HCT116 (cell line): Measurements from ENCODE around the gene NEK8. TPM values are rescaled to one million over a fixed set of nuclear protein-coding genes. Genes with fewer than 3 reads are reported as not detected.

Experiments
- ATAC-seq: fragments of 200-7000 bp; cut with Tn5 transposase; 2 replicates; pipeline ENCODE4 v1.9.1; 2020; ENCODE audit warnings: mild to moderate bottlenecking, moderate library complexity
- BruUV-seq: library from RNA; stranded (reverse); fragments of 400-500 nt; replicated peaks from 2 replicates; lab custom pipeline; 2021; lab: Mats Ljungman, UMichigan
- CTCF ChIA-PET: fragments of 300-600 bp; sonication (Branson Sonifier 250); formaldehyde crosslinking; loops from one replicate; lab custom pipeline; 2021; ENCODE audit warnings: antibody characterized with exemption; lab: Charles Lee
- POLR2A ChIA-PET: fragments of 300-600, 350-600 bp; sonication (Branson Sonifier 250); formaldehyde crosslinking; loops from one replicate; lab custom pipeline; 2021; ENCODE audit warnings: antibody characterized with exemption; lab: Charles Lee
- RAD21 ChIA-PET, 2 experiments: fragments of 300-600 bp; sonication (Branson Sonifier 250); formaldehyde crosslinking; loops; one replicate each; lab custom pipeline; 2023; ENCODE audit warnings: low total read pairs in 2 of 2; ENCODE audit not compliant: uncharacterized antibody in 2 of 2, unreplicated experiment in 2 of 2, low non-redundant PET in 1 of 2; lab: Charles Lee
- DNase-seq: peaks from one replicate; pipeline ENCODE4 v3.0.0-alpha.2; 2010; ENCODE audit warnings: low read depth, low spot score
- H2AFZ ChIP-seq: fragments of 200-600 bp; shearing (Covaris generic), sonication (generic); 2 replicates; pipeline ENCODE4 v1.6.1; 2017; ENCODE audit warnings: low read depth, mixed run types, mixed read lengths, antibody characterized with exemption, low read length; ENCODE audit not compliant: poor library complexity, severe bottlenecking
- H3K27ac ChIP-seq: 2 replicates; pipeline ENCODE4 v1.5.1; 2012; ENCODE audit warnings: low read depth, low read length
- H3K27me3 ChIP-seq: fragments of 200-600 bp; sonication (generic); 2 replicates; pipeline ENCODE4 v1.6.1; 2016; ENCODE audit warnings: mixed run types, low read length, mixed read lengths; ENCODE audit not compliant: insufficient read depth
- H3K36me3 ChIP-seq, 2 experiments: fragments of 200-500 bp in 1 of 2; fragments of 200-600 bp in 1 of 2; sonication (Bioruptor generic) in 1 of 2; sonication (generic) in 1 of 2; 2 replicates each; pipeline versions ENCODE4 v1.5.1 to v1.6.1; 2014 to 2016; ENCODE audit warnings: low read length in 2 of 2, inconsistent platforms in 1 of 2, mixed read lengths in 1 of 2, mixed run types in 1 of 2; ENCODE audit not compliant: insufficient read depth in 2 of 2, control insufficient read depth in 1 of 2
- H3K4me1 ChIP-seq, 2 experiments: fragments of 200-600 bp in 1 of 2; sonication (generic) in 1 of 2; 2 replicates each; pipeline versions ENCODE4 v1.5.1 to v1.6.1; 2012 to 2017; ENCODE audit warnings: low read length in 2 of 2, inconsistent platforms in 1 of 2, mild to moderate bottlenecking in 1 of 2, mixed read lengths in 1 of 2, mixed run types in 1 of 2, moderate library complexity in 1 of 2; ENCODE audit not compliant: insufficient read depth in 2 of 2, control insufficient read depth in 1 of 2
- H3K4me2 ChIP-seq: fragments of 200-600 bp; sonication (generic); 2 replicates; pipeline ENCODE4 v1.6.1; 2017; ENCODE audit warnings: mixed run types, low read length, mixed read lengths
- H3K4me3 ChIP-seq, 2 experiments: fragments of 200-600 bp in 1 of 2; sonication (generic) in 1 of 2; replicated peaks in 1 of 2; 2 replicates each; pipeline ENCODE4 v1.5.1; 2011 to 2016; ENCODE audit warnings: low read length in 2 of 2, control low read depth in 1 of 2, low read depth in 1 of 2, mild to moderate bottlenecking in 1 of 2, mixed read lengths in 1 of 2, mixed run types in 1 of 2
- H3K79me2 ChIP-seq: fragments of 200-600 bp; sonication (generic); 2 replicates; pipeline ENCODE4 v1.6.1; 2017; ENCODE audit warnings: mild to moderate bottlenecking, mixed run types, low read length, moderate library complexity, mixed read lengths; ENCODE audit not compliant: insufficient read depth
- H3K9ac ChIP-seq: fragments of 200-600 bp; sonication (generic); 2 replicates; pipeline ENCODE4 v1.6.1; 2016; ENCODE audit warnings: low read length, mixed read lengths
- H3K9me2 ChIP-seq: fragments of 200-600 bp; sonication (generic), shearing (Covaris generic); 2 replicates; pipeline ENCODE4 v1.6.1; 2017; ENCODE audit warnings: mixed run types, mild to moderate bottlenecking, moderate library complexity; ENCODE audit not compliant: insufficient read depth
- H3K9me3 ChIP-seq, 2 experiments: fragments of 200-500 bp in 1 of 2; fragments of 200-600 bp in 1 of 2; sonication (Bioruptor generic) in 1 of 2; sonication (generic) in 1 of 2; 2 replicates each; pipeline ENCODE4 v1.6.1; 2014 to 2017; ENCODE audit warnings: low read length in 2 of 2, mixed read lengths in 2 of 2, inconsistent platforms in 1 of 2, low read depth in 1 of 2, mild to moderate bottlenecking in 1 of 2, mixed run types in 1 of 2, moderate library complexity in 1 of 2; ENCODE audit not compliant: control insufficient read depth in 1 of 2, insufficient read depth in 1 of 2
- H4K20me1 ChIP-seq: fragments of 200-600 bp; sonication (generic), shearing (Covaris generic); 2 replicates; pipeline ENCODE4 v1.6.1; 2017; ENCODE audit warnings: mixed run types, mild to moderate bottlenecking, moderate library complexity; ENCODE audit not compliant: insufficient read depth
- ATF3 ChIP-seq: IDR thresholded peaks from 2 replicates; pipeline ENCODE4 v1.6.1; 2012
- CBX3 ChIP-seq: IDR thresholded peaks from 2 replicates; pipeline ENCODE4 v1.6.1; 2012; ENCODE audit warnings: low read depth
- CEBPB ChIP-seq: IDR thresholded peaks from 2 replicates; pipeline ENCODE4 v1.6.1; 2012; ENCODE audit warnings: low read depth
- CTCF ChIP-seq, 3 experiments: fragments of 200-600 bp in 1 of 3; sonication (generic) in 1 of 3; IDR thresholded peaks in 2 of 3; conservative IDR thresholded peaks in 1 of 3; 2 replicates each; pipeline ENCODE4 v1.5.1; 2012 to 2017; ENCODE audit warnings: low read depth in 2 of 3, low read length in 2 of 3, antibody characterized with exemption in 1 of 3, borderline replicate concordance in 1 of 3, control low read depth in 1 of 3, mild to moderate bottlenecking in 1 of 3, mixed read lengths in 1 of 3, mixed run types in 1 of 3, moderate library complexity in 1 of 3; ENCODE audit not compliant: insufficient read depth in 1 of 3
- EGR1 ChIP-seq: IDR thresholded peaks from 2 replicates; pipeline ENCODE4 v1.6.1; 2012; ENCODE audit warnings: low read depth
- EZH2phosphoT487 ChIP-seq: fragments of 200-600 bp; IDR thresholded peaks from 2 replicates; pipeline ENCODE4 v1.6.1; 2018; ENCODE audit warnings: antibody characterized with exemption, borderline replicate concordance
- FOSL1 ChIP-seq: IDR thresholded peaks from 2 replicates; pipeline ENCODE4 v1.6.1; 2012; ENCODE audit warnings: low read depth
- JUND ChIP-seq: IDR thresholded peaks from 2 replicates; pipeline ENCODE4 v1.6.1; 2012
- POLR2AphosphoS5 ChIP-seq: IDR thresholded peaks from 2 replicates; pipeline ENCODE4 v1.6.1; 2011; ENCODE audit warnings: mild to moderate bottlenecking, low read depth, low read length, moderate library complexity
- RAD21 ChIP-seq: IDR thresholded peaks from 2 replicates; pipeline ENCODE4 v1.6.1; 2012; ENCODE audit warnings: low read depth, mild to moderate bottlenecking
- SIN3A ChIP-seq: IDR thresholded peaks from 2 replicates; pipeline ENCODE4 v1.6.1; 2012; ENCODE audit warnings: low read depth
- SP1 ChIP-seq: IDR thresholded peaks from 2 replicates; pipeline ENCODE4 v1.6.1; 2012; ENCODE audit warnings: low read depth
- SRF ChIP-seq: IDR thresholded peaks from 2 replicates; pipeline ENCODE4 v1.6.1; 2012; ENCODE audit warnings: low read depth
- TCF7L2 ChIP-seq: IDR thresholded peaks from 2 replicates; pipeline ENCODE4 v1.7.0; 2011; ENCODE audit warnings: borderline replicate concordance, inconsistent platforms; ENCODE audit not compliant: insufficient read depth, insufficient read length; ENCODE audit errors: extremely low read depth
- YY1 ChIP-seq: IDR thresholded peaks from 2 replicates; pipeline ENCODE4 v1.6.1; 2011; ENCODE audit warnings: low read length, low read depth, moderate library complexity, mild to moderate bottlenecking; ENCODE audit not compliant: insufficient replicate concordance; ENCODE audit errors: extremely low read depth
- ZFX ChIP-seq: fragments of 450-650 bp; IDR thresholded peaks from 2 replicates; pipeline ENCODE4 v1.6.1; 2017
- intact Hi-C: fragments of 100-400 bp; cut with micrococcal nuclease; formaldehyde crosslinking; loops from 2 replicates; pipeline ENCODE4 v1.10.0; 2022
- total RNA-seq: library from RNA; stranded (reverse); gene quantifications from one replicate; pipeline ENCODE4 v1.2.1, GENCODE V29; 2021; ENCODE audit not compliant: unreplicated experiment
- TF ChIP-seq, protein P1 (sequence below): IDR thresholded peaks from 2 replicates; pipeline ENCODE4 v1.6.1; 2011; ENCODE audit warnings: mild to moderate bottlenecking, low read length, moderate library complexity; ENCODE audit not compliant: insufficient replicate concordance; ENCODE audit errors: extremely low read depth
- TF ChIP-seq, protein P2 (sequence below): IDR thresholded peaks from 2 replicates; pipeline ENCODE4 v1.6.1; 2012
- TF ChIP-seq, protein P3 (sequence below): IDR thresholded peaks from 2 replicates; pipeline ENCODE4 v1.6.1; 2012; ENCODE audit warnings: low read depth

NEK8 gene
- total RNA-seq, 1 experiment from 2014 or later: 7.0 TPM

GRCh38 chr17:28783161-28783560 is 54.6 kb downstream of the NEK8 start:
- no TSS peak for BruUV-seq
- Histone ChIP-seq H3K9me2 (no peaks in the 10 kb centered on the region), H4K20me1 (no peaks in the 10 kb centered on the region; the same call in 1 of the 2 replicates), H3K4me3 (no peak overlapping the region), H3K79me2 (peaks cover 54% of the 10 kb centered on the region), H3K4me1 (no peaks in the 10 kb centered on the region), H2AFZ (no peak overlapping the region), H3K27ac (no peak overlapping the region), H3K27me3 (no peaks in the 10 kb centered on the region), H3K9ac (no peak overlapping the region), H3K9me3 (no peaks in the 10 kb centered on the region), H3K36me3 (no peaks in the 10 kb centered on the region), H3K4me2 (no peak overlapping the region)
- TF ChIP-seq TCF7L2 (no peak), JUND (no peak), ZFX (no peak), FOSL1 (no peak), CTCF (IDR thresholded peaks at IDR 0.05 in 2 of 3, conservative IDR thresholded peaks at IDR 0.05 in 1 of 3; ENCODE audit: borderline replicate concordance in 1 of 3, insufficient read depth in 1 of 3, low read depth in 2 of 3, low read length in 2 of 3) (no peak), EGR1 (no peak), SRF (no peak), EZH2phosphoT487 (no peak), YY1 (no peak), SIN3A (no peak), ATF3 (no peak), CEBPB (no peak), SP1 (no peak), CBX3 (no peak), POLR2AphosphoS5 (no peak), RAD21 (no peak)
- TF ChIP-seq, protein P1, sequence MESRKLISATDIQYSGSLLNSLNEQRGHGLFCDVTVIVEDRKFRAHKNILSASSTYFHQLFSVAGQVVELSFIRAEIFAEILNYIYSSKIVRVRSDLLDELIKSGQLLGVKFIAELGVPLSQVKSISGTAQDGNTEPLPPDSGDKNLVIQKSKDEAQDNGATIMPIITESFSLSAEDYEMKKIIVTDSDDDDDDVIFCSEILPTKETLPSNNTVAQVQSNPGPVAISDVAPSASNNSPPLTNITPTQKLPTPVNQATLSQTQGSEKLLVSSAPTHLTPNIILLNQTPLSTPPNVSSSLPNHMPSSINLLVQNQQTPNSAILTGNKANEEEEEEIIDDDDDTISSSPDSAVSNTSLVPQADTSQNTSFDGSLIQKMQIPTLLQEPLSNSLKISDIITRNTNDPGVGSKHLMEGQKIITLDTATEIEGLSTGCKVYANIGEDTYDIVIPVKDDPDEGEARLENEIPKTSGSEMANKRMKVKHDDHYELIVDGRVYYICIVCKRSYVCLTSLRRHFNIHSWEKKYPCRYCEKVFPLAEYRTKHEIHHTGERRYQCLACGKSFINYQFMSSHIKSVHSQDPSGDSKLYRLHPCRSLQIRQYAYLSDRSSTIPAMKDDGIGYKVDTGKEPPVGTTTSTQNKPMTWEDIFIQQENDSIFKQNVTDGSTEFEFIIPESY: no peak
- TF ChIP-seq, protein P2, sequence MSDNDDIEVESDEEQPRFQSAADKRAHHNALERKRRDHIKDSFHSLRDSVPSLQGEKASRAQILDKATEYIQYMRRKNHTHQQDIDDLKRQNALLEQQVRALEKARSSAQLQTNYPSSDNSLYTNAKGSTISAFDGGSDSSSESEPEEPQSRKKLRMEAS: no peak
- TF ChIP-seq, protein P3, sequence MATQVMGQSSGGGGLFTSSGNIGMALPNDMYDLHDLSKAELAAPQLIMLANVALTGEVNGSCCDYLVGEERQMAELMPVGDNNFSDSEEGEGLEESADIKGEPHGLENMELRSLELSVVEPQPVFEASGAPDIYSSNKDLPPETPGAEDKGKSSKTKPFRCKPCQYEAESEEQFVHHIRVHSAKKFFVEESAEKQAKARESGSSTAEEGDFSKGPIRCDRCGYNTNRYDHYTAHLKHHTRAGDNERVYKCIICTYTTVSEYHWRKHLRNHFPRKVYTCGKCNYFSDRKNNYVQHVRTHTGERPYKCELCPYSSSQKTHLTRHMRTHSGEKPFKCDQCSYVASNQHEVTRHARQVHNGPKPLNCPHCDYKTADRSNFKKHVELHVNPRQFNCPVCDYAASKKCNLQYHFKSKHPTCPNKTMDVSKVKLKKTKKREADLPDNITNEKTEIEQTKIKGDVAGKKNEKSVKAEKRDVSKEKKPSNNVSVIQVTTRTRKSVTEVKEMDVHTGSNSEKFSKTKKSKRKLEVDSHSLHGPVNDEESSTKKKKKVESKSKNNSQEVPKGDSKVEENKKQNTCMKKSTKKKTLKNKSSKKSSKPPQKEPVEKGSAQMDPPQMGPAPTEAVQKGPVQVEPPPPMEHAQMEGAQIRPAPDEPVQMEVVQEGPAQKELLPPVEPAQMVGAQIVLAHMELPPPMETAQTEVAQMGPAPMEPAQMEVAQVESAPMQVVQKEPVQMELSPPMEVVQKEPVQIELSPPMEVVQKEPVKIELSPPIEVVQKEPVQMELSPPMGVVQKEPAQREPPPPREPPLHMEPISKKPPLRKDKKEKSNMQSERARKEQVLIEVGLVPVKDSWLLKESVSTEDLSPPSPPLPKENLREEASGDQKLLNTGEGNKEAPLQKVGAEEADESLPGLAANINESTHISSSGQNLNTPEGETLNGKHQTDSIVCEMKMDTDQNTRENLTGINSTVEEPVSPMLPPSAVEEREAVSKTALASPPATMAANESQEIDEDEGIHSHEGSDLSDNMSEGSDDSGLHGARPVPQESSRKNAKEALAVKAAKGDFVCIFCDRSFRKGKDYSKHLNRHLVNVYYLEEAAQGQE: no peak
- ChIA-PET RAD21 (no interaction called here), POLR2A (no interaction called here), CTCF (no interaction called here)
- intact Hi-C loops: no loop called here
- ATAC-seq (no peak), DNase-seq (no peak)
